H1 (cell line): Measurements from ENCODE around the gene APBA3. TPM values are rescaled to one million over a fixed set of nuclear protein-coding genes. Genes with fewer than 3 reads are reported as not detected.

Experiments
- ASH2L ChIP-seq: fragments of 200-600, 300-600 bp; sonication (generic); IDR thresholded peaks from one replicate; pipeline ENCODE4 v1.7.1; 2017; ENCODE audit warnings: low read length
- BACH1 ChIP-seq: IDR thresholded peaks from 2 replicates; pipeline ENCODE4 v1.6.1; 2012; ENCODE audit warnings: low read length, improper control_type of control experiment
- CEBPB ChIP-seq: IDR thresholded peaks from 2 replicates; pipeline ENCODE4 v1.6.1; 2012; ENCODE audit warnings: low read depth, low read length
- CHD2 ChIP-seq: IDR thresholded peaks from 2 replicates; pipeline ENCODE4 v1.6.1; 2012; ENCODE audit warnings: low read length, improper control_type of control experiment
- CHD7 ChIP-seq: fragments of 300-600 bp; sonication (generic); IDR thresholded peaks from 2 replicates; pipeline ENCODE4 v1.7.1; 2012; ENCODE audit warnings: low read length, moderate library complexity, mild to moderate bottlenecking, inconsistent platforms; ENCODE audit not compliant: insufficient replicate concordance
- RBBP5 ChIP-seq: IDR thresholded peaks from 2 replicates; pipeline ENCODE4 v1.7.1; 2012; ENCODE audit warnings: low read depth, mild to moderate bottlenecking, inconsistent platforms, low read length, moderate library complexity, borderline replicate concordance
- SIN3A ChIP-seq, 2 experiments: IDR thresholded peaks in 1 of 2; conservative IDR thresholded peaks in 1 of 2; 2 replicates each; pipeline ENCODE4 v1.6.1; 2011 to 2012; ENCODE audit warnings: low read length in 2 of 2, improper control_type of control experiment in 1 of 2, low read depth in 1 of 2, mild to moderate bottlenecking in 1 of 2
- polyA plus RNA-seq, 7 experiments: library from polyadenylated mRNA; depleted of rRNA in 3 of 7; stranded (reverse) in 5 of 7; unstranded in 2 of 7; fragments of >200 nt in 5 of 7; fragments of 200-250 nt in 2 of 7; gene quantifications; 1 replicate in 5 of 7; 2 replicates in 1 of 7; 4 replicates in 1 of 7; pipeline versions ENCODE4 v1.2.1 to v1.2.3, GENCODE V29; 2011 to 2013; ENCODE audit warnings: missing spikeins in 2 of 7, mixed read lengths in 2 of 7
- total RNA-seq: library from RNA; stranded (reverse); fragmentation: NEBNext Ultra II Directional; extraction: Animal tissue kit (Norgen Biotek cat#: 25700); gene quantifications from 2 replicates; pipeline ENCODE4 v1.2.1, GENCODE V29; 2021
- TF ChIP-seq, protein P1 (sequence below): IDR thresholded peaks from 2 replicates; pipeline ENCODE4 v1.6.1; 2012; ENCODE audit warnings: inconsistent platforms

The APBA3 gene
- total and polyA plus RNA-seq, 2 of the 8 experiments (the other 6 are each of a cell fraction or from before 2014, with no cell fraction given) = 21.4 to 36.9 TPM

GRCh38 chr19:3761382-3762129 is at the start of gene APBA3 (continued):
- TF ChIP-seq CEBPB (no peak), SIN3A (conservative IDR thresholded peaks at IDR 0.05 in 1 of 2, IDR thresholded peaks at IDR 0.05 in 1 of 2; ENCODE audit: low read depth in 1 of 2, low read length in 2 of 2) (peak in 1 of 2 experiments; percentile 53; a peak in 2 of 4 replicates), CHD7 (no peak), ASH2L (peak; percentile 52), RBBP5 (no peak), CHD2 (no peak), BACH1 (0 out of 2 replicates have a peak, but pooled peaks have one; percentile 10)
- TF ChIP-seq, protein P1, sequence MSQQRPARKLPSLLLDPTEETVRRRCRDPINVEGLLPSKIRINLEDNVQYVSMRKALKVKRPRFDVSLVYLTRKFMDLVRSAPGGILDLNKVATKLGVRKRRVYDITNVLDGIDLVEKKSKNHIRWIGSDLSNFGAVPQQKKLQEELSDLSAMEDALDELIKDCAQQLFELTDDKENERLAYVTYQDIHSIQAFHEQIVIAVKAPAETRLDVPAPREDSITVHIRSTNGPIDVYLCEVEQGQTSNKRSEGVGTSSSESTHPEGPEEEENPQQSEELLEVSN = no peak
